ENCODE measurements around the gene TWIST2.

The TWIST2 gene

DNA sequence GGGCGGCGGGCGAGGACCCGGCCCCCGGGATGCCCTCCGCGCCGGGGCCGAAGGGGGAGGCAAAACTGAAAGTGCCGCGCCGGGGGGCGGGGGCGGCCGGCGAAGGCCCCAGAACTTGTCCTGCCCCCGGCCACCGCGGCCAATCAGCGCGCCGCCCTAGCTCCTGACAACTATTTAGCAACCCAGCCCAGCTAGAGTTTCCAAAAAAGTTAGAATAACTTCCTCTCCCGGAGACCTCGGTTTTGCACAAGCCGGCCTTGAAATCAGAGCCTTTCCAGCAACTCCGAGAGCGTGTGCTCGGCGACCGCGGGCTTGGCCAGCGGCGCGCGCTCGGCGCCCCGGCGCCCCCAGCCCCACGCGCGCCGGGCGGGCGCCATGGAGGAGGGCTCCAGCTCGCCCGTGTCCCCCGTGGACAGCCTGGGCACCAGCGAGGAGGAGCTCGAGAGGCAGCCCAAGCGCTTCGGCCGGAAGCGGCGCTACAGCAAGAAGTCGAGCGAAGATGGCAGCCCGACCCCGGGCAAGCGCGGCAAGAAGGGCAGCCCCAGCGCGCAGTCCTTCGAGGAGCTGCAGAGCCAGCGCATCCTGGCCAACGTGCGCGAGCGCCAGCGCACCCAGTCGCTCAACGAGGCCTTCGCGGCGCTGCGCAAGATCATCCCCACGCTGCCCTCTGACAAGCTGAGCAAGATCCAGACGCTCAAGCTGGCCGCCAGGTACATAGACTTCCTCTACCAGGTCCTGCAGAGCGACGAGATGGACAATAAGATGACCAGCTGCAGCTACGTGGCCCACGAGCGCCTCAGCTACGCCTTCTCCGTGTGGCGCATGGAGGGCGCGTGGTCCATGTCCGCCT is at the start of gene TWIST2:
TWIST2 (plus strand) TSS at position 245 of the 850 bp plus-strand sequence; CDS start at position 376, 131 bp downstream.
- DNase-seq (ENCODE audit: low spot score), result no peak
- in situ Hi-C loops (cut with MboI; ENCODE audit: low sequenced_read_pairs, unreplicated experiment), result no loop called here
- TF ChIP-seq, protein P1, sequence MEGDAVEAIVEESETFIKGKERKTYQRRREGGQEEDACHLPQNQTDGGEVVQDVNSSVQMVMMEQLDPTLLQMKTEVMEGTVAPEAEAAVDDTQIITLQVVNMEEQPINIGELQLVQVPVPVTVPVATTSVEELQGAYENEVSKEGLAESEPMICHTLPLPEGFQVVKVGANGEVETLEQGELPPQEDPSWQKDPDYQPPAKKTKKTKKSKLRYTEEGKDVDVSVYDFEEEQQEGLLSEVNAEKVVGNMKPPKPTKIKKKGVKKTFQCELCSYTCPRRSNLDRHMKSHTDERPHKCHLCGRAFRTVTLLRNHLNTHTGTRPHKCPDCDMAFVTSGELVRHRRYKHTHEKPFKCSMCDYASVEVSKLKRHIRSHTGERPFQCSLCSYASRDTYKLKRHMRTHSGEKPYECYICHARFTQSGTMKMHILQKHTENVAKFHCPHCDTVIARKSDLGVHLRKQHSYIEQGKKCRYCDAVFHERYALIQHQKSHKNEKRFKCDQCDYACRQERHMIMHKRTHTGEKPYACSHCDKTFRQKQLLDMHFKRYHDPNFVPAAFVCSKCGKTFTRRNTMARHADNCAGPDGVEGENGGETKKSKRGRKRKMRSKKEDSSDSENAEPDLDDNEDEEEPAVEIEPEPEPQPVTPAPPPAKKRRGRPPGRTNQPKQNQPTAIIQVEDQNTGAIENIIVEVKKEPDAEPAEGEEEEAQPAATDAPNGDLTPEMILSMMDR (IDR thresholded peaks at IDR 0.05; ENCODE audit: borderline replicate concordance, control extremely low read depth, extremely low read depth, insufficient read depth, missing control alignments), result no peak

DNA sequence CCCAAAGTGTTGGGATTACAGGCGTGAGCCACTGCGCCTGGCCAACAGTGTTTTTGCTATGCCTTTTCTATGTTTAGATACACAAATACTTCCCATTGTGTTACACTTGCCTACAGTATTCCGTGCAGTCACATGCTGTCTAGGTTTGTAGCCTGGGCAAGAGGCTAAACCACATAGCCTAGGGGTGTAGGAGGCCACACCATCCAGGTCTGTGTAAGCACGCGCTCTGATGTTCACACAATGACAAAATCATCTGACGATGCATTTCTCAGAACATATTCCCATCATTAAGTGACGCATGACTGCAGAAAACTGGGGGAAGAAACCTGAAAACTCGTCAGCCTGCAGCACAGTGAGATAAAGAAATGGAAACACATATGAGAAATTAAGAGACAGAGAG is 46.1 kb upstream of the TWIST2 start:
- no peak for DNase-seq (ENCODE audit: low spot score)
- in situ Hi-C loops (cut with MboI; ENCODE audit: low sequenced_read_pairs, unreplicated experiment), result no loop called here
- TF ChIP-seq, protein P1 (IDR thresholded peaks at IDR 0.05; ENCODE audit: borderline replicate concordance, control extremely low read depth, extremely low read depth, insufficient read depth, missing control alignments), result no peak

DNA sequence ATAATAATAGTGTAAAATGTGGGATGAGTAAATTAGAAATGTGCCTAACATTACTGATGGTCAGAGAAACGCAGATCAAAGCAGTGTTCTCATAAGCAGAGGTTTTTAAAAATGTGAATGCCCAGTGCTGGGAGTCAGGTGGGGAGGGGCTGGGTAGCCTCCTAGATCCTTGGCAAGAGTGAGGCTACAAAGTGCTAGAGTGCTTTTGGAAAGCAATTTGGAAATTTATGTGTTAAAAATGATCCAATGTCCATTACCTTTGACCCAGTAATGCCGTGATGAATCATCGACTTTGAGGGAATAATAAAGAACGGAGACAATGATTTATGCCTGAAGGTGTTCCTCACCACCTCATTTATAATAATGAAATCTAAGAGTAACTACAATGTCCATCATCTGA is 44.9 kb upstream of the TWIST2 start:
- in situ Hi-C loops (cut with MboI; ENCODE audit: low sequenced_read_pairs, unreplicated experiment), result no loop called here
- no peak for DNase-seq (ENCODE audit: low spot score)
- TF ChIP-seq, protein P1 (IDR thresholded peaks at IDR 0.05; ENCODE audit: borderline replicate concordance, control extremely low read depth, extremely low read depth, insufficient read depth, missing control alignments), result no peak

DNA sequence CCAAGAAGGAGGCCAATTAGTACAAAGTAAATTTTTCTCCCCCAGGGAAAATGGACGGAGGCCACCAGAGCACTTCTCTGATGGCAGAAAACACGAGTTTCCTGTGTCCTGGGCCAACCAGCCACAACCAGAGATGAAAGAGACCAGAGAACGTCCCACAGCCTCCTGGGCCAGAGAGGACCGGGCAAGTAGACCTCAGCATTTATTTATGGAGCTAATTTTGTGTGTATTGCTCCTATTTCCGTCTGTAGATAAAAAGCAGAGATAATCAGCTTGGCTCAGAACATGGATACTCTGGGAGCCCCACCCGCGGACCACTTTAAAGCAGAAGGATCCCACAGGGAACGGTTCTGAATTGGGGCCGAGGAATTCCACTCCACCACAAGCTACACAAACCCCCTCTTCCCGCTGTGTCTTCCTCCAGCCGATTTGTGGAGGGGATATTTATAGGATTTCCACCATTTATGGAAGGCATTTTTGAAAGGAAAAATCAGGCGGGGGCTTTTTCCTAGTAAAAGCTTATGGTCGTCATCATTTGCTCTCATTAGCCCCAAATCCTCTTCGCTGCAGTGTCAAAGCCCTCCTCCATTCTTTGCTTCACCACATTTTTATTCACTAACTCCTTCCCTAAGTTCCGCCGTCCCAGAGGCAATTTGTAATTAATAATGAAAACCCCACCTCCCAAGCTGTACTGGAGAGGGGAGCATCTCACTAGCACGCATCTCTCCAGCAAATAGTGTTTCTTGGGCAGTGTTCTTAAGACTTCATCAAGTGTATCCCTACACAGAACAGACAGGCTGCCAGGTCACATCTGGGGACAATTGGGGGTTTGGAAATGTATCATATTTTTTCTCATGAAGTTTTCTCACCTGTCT is 43.7 kb upstream of the TWIST2 start:
- in situ Hi-C loops (cut with MboI; ENCODE audit: low sequenced_read_pairs, unreplicated experiment), result no loop called here
- TF ChIP-seq, protein P1 (IDR thresholded peaks at IDR 0.05; ENCODE audit: borderline replicate concordance, control extremely low read depth, extremely low read depth, insufficient read depth, missing control alignments), result no peak
- no peak for DNase-seq (ENCODE audit: low spot score)

DNA sequence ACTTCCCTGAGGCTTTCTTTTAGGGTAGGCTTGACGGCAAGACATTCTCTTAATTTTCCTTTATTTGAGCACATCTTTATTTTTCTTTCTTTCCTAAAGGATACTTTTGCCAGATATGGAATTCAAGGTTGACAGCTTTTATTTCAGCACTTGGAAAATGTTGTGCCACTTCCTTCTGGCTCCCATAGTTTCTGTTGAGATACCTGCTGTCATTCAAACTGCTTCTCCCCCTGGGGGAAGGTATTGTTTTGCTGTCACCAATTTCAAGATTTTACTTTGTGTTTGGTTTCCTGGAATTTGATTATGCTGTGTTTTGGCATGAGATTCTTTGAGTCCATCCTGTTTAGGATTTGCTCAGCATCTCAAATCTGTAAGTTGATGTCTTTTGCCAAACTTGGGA is 39.1 kb upstream of the TWIST2 start:
- in situ Hi-C loops (cut with MboI; ENCODE audit: low sequenced_read_pairs, unreplicated experiment), result no loop called here
- TF ChIP-seq, protein P1 (IDR thresholded peaks at IDR 0.05; ENCODE audit: borderline replicate concordance, control extremely low read depth, extremely low read depth, insufficient read depth, missing control alignments), result no peak
- no peak for DNase-seq (ENCODE audit: low spot score)

DNA sequence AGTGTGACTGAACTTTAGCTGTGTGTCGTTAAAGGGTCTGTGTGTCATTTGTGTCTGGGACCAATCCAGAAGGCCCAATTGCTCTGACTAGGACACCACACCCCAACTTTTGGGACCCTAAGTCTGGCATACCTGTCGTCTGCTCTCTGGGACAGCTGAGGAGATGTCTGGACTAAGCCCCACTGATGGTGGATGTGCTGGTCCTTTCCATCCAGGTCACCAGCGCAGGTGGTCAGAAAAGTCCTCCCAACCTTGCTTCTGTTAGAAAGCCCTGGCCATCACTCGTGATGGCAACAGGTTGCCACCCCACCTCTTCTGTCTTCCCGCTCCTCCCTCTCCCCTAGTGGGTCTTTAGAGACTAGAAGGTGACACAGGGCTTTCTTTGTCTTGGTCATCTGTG is 37.6 kb upstream of the TWIST2 start:
- TF ChIP-seq, protein P1 (IDR thresholded peaks at IDR 0.05; ENCODE audit: borderline replicate concordance, control extremely low read depth, extremely low read depth, insufficient read depth, missing control alignments), result no peak
- in situ Hi-C loops (cut with MboI; ENCODE audit: low sequenced_read_pairs, unreplicated experiment), result no loop called here
- no peak for DNase-seq (ENCODE audit: low spot score)

Data from GM13976 (cell line).